ENCODE measurements around the gene TSHZ1.

The TSHZ1 gene

GRCh38 chr18:75210274-75211001 is at the start of gene TSHZ1:
TSHZ1 (plus strand) TSS chr18:75210797; CDS start chr18:75211877, 1,080 bp downstream.
- H3K4me1 ChIP-seq (ENCODE audit: insufficient read depth, low read length), result peaks cover 44% of the 10 kb centered on the region
- H3K27me3 ChIP-seq (ENCODE audit: insufficient read depth, low read length), result no peaks in the 10 kb centered on the region
- no peaks in the 10 kb centered on the region for H3K36me3 ChIP-seq (ENCODE audit: insufficient read depth, low read length)
- peak within 1 kb of the TSS; percentile 99 for H2AFZ ChIP-seq (ENCODE audit: low read depth, low read length)
- H3K9me3 ChIP-seq (ENCODE audit: low read length), result no peaks in the 10 kb centered on the region
- H3K4me3 ChIP-seq (ENCODE audit: low read length), result peak within 1 kb of the TSS; percentile 69

GRCh38 chr18:75161256-75162028 is 49.2 kb upstream of the TSHZ1 start:
- peaks cover 8% of the 10 kb centered on the region for H3K27me3 ChIP-seq (ENCODE audit: insufficient read depth, low read length)
- H3K9me3 ChIP-seq (ENCODE audit: low read length), result no peaks in the 10 kb centered on the region
- no peaks in the 10 kb centered on the region for H3K36me3 ChIP-seq (ENCODE audit: insufficient read depth, low read length)

GRCh38 chr18:75162467-75162866 is 48.1 kb upstream of the TSHZ1 start:
- Histone ChIP-seq H3K4me1 (ENCODE audit: insufficient read depth, low read length) (peaks cover 11% of the 10 kb centered on the region), H3K27me3 (ENCODE audit: insufficient read depth, low read length) (peaks cover 8% of the 10 kb centered on the region), H3K9me3 (ENCODE audit: low read length) (no peaks in the 10 kb centered on the region), H2AFZ (ENCODE audit: low read depth, low read length) (no peak overlapping the region), H3K4me3 (ENCODE audit: low read length) (no peak overlapping the region), H3K36me3 (ENCODE audit: insufficient read depth, low read length) (no peaks in the 10 kb centered on the region)

More at GRCh38 chr18:75161256-75162028, 49.2 kb upstream of the TSHZ1 start:
- no peak overlapping the region for H2AFZ ChIP-seq (ENCODE audit: low read depth, low read length)
- H3K4me3 ChIP-seq (ENCODE audit: low read length), result no peak overlapping the region
- peaks cover 11% of the 10 kb centered on the region for H3K4me1 ChIP-seq (ENCODE audit: insufficient read depth, low read length)

GRCh38 chr18:75162978-75163377 is 47.6 kb upstream of the TSHZ1 start:
- no peaks in the 10 kb centered on the region for H3K36me3 ChIP-seq (ENCODE audit: insufficient read depth, low read length)
- no peaks in the 10 kb centered on the region for H3K9me3 ChIP-seq (ENCODE audit: low read length)
- no peak overlapping the region for H2AFZ ChIP-seq (ENCODE audit: low read depth, low read length)
- H3K27me3 ChIP-seq (ENCODE audit: insufficient read depth, low read length), result peaks cover 8% of the 10 kb centered on the region
- H3K4me1 ChIP-seq (ENCODE audit: insufficient read depth, low read length), result peaks cover 11% of the 10 kb centered on the region
- H3K4me3 ChIP-seq (ENCODE audit: low read length), result no peak overlapping the region

- H3K4me3 ChIP-seq (ENCODE audit: low read length), result no peak overlapping the region
- H2AFZ ChIP-seq (ENCODE audit: low read depth, low read length), result no peak overlapping the region
- peaks cover 8% of the 10 kb centered on the region for H3K27me3 ChIP-seq (ENCODE audit: insufficient read depth, low read length)
- H3K36me3 ChIP-seq (ENCODE audit: insufficient read depth, low read length), result no peaks in the 10 kb centered on the region
- H3K9me3 ChIP-seq (ENCODE audit: low read length), result no peaks in the 10 kb centered on the region
- peaks cover 11% of the 10 kb centered on the region for H3K4me1 ChIP-seq (ENCODE audit: insufficient read depth, low read length)
Measured at GRCh38 chr18:75163736-75164135, 46.9 kb upstream of the TSHZ1 start.

- Histone ChIP-seq H3K9me3 (ENCODE audit: low read length) (no peaks in the 10 kb centered on the region), H3K4me1 (ENCODE audit: insufficient read depth, low read length) (peaks cover 11% of the 10 kb centered on the region), H3K36me3 (ENCODE audit: insufficient read depth, low read length) (no peaks in the 10 kb centered on the region), H3K4me3 (ENCODE audit: low read length) (no peak overlapping the region), H3K27me3 (ENCODE audit: insufficient read depth, low read length) (peaks cover 5% of the 10 kb centered on the region), H2AFZ (ENCODE audit: low read depth, low read length) (no peak overlapping the region)
Measured at GRCh38 chr18:75164479-75164878, 46.1 kb upstream of the TSHZ1 start.

GRCh38 chr18:75165926-75166325 is 44.7 kb upstream of the TSHZ1 start:
- no peak overlapping the region for H2AFZ ChIP-seq (ENCODE audit: low read depth, low read length)
- peaks cover under 1% of the 10 kb centered on the region for H3K4me1 ChIP-seq (ENCODE audit: insufficient read depth, low read length)
- no peaks in the 10 kb centered on the region for H3K36me3 ChIP-seq (ENCODE audit: insufficient read depth, low read length)
- peaks cover 5% of the 10 kb centered on the region for H3K27me3 ChIP-seq (ENCODE audit: insufficient read depth, low read length)
- no peaks in the 10 kb centered on the region for H3K9me3 ChIP-seq (ENCODE audit: low read length)
- H3K4me3 ChIP-seq (ENCODE audit: low read length), result no peak overlapping the region

- H3K4me3 ChIP-seq (ENCODE audit: low read length), result no peak overlapping the region
- no peaks in the 10 kb centered on the region for H3K36me3 ChIP-seq (ENCODE audit: insufficient read depth, low read length)
- no peaks in the 10 kb centered on the region for H3K9me3 ChIP-seq (ENCODE audit: low read length)
- H3K27me3 ChIP-seq (ENCODE audit: insufficient read depth, low read length), result no peaks in the 10 kb centered on the region
- no peaks in the 10 kb centered on the region for H3K4me1 ChIP-seq (ENCODE audit: insufficient read depth, low read length)
- H2AFZ ChIP-seq (ENCODE audit: low read depth, low read length), result no peak overlapping the region
Measured at GRCh38 chr18:75167137-75167536, 43.5 kb upstream of the TSHZ1 start.

GRCh38 chr18:75167759-75168618 is 42.6 kb upstream of the TSHZ1 start:
- Histone ChIP-seq H3K4me1 (ENCODE audit: insufficient read depth, low read length) (no peaks in the 10 kb centered on the region), H3K36me3 (ENCODE audit: insufficient read depth, low read length) (no peaks in the 10 kb centered on the region), H3K9me3 (ENCODE audit: low read length) (no peaks in the 10 kb centered on the region), H3K27me3 (ENCODE audit: insufficient read depth, low read length) (no peaks in the 10 kb centered on the region), H2AFZ (ENCODE audit: low read depth, low read length) (no peak overlapping the region), H3K4me3 (ENCODE audit: low read length) (no peak overlapping the region)

- Histone ChIP-seq H3K36me3 (ENCODE audit: insufficient read depth, low read length) (no peaks in the 10 kb centered on the region), H3K9me3 (ENCODE audit: low read length) (no peaks in the 10 kb centered on the region), H3K4me1 (ENCODE audit: insufficient read depth, low read length) (no peaks in the 10 kb centered on the region), H3K4me3 (ENCODE audit: low read length) (no peak overlapping the region), H3K27me3 (ENCODE audit: insufficient read depth, low read length) (no peaks in the 10 kb centered on the region), H2AFZ (ENCODE audit: low read depth, low read length) (no peak overlapping the region)
Measured at GRCh38 chr18:75168619-75169018, 42.0 kb upstream of the TSHZ1 start.

- no peaks in the 10 kb centered on the region for H3K4me1 ChIP-seq (ENCODE audit: insufficient read depth, low read length)
- no peak overlapping the region for H2AFZ ChIP-seq (ENCODE audit: low read depth, low read length)
- no peaks in the 10 kb centered on the region for H3K27me3 ChIP-seq (ENCODE audit: insufficient read depth, low read length)
Measured at GRCh38 chr18:75169411-75169810, 41.2 kb upstream of the TSHZ1 start.

GRCh38 chr18:75170022-75170789 is 40.4 kb upstream of the TSHZ1 start:
- Histone ChIP-seq H3K36me3 (ENCODE audit: insufficient read depth, low read length) (no peaks in the 10 kb centered on the region), H3K4me1 (ENCODE audit: insufficient read depth, low read length) (no peaks in the 10 kb centered on the region)

More at GRCh38 chr18:75169411-75169810, 41.2 kb upstream of the TSHZ1 start:
- Histone ChIP-seq H3K4me3 (ENCODE audit: low read length) (no peak overlapping the region), H3K9me3 (ENCODE audit: low read length) (no peaks in the 10 kb centered on the region), H3K36me3 (ENCODE audit: insufficient read depth, low read length) (no peaks in the 10 kb centered on the region)

More at GRCh38 chr18:75170022-75170789, 40.4 kb upstream of the TSHZ1 start:
- Histone ChIP-seq H3K27me3 (ENCODE audit: insufficient read depth, low read length) (no peaks in the 10 kb centered on the region), H3K9me3 (ENCODE audit: low read length) (no peaks in the 10 kb centered on the region), H2AFZ (ENCODE audit: low read depth, low read length) (no peak overlapping the region), H3K4me3 (ENCODE audit: low read length) (no peak overlapping the region)
